SK-N-SH treated with all-trans-retinoic acid at 6 μM for 48 hours (cell line): ENCODE measurements around the gene PIH1D1.

Experiments
- ATAC-seq: fragments of 200-7000 bp; cut with Tn5 transposase; 3 replicates; pipeline ENCODE4 v1.9.1; 2020; ENCODE audit warnings: mild to moderate bottlenecking, moderate library complexity
- ARNTL ChIP-seq: fragments of 450-650 bp; formaldehyde crosslinking; IDR thresholded peaks from 2 replicates; pipeline ENCODE4 v1.5.0; 2020; ENCODE audit warnings: low read depth, mild to moderate bottlenecking, moderate library complexity, borderline replicate concordance
- BACH2 ChIP-seq: fragments of 250-450 bp; sonication (Bioruptor Pico); IDR thresholded peaks from 2 replicates; pipeline ENCODE4 v1.9.0; 2021; ENCODE audit warnings: mild to moderate bottlenecking, borderline replicate concordance
- CSDC2 ChIP-seq: fragments of 250-450 bp; sonication (Bioruptor Pico); IDR thresholded peaks from 2 replicates; pipeline ENCODE4 v1.5.0; 2020; ENCODE audit warnings: mild to moderate bottlenecking, moderate library complexity
- ESRRG ChIP-seq: fragments of 250-450 bp; sonication (Bioruptor Pico); IDR thresholded peaks from 2 replicates; pipeline ENCODE4 v1.6.1; 2021; ENCODE audit warnings: mild to moderate bottlenecking
- GLIS3 ChIP-seq: fragments of 250-450 bp; sonication (Bioruptor Pico); IDR thresholded peaks from 2 replicates; pipeline ENCODE4 v1.5.0; 2020; ENCODE audit warnings: mild to moderate bottlenecking, moderate library complexity
- ISL1 ChIP-seq: fragments of 250-450 bp; sonication (Bioruptor Pico); IDR thresholded peaks from 2 replicates; pipeline ENCODE4 v2.1.2; 2022; ENCODE audit warnings: mild to moderate bottlenecking, moderate library complexity
- OSR1 ChIP-seq: fragments of 250-450 bp; sonication (Bioruptor Pico); IDR thresholded peaks from 2 replicates; pipeline ENCODE4 v1.8.0; 2022; ENCODE audit warnings: moderate library complexity, mild to moderate bottlenecking, inconsistent platforms
- PPARA ChIP-seq: fragments of 250-450 bp; sonication (Bioruptor Pico); IDR thresholded peaks from 2 replicates; pipeline ENCODE4 v1.5.0; 2020; ENCODE audit warnings: mild to moderate bottlenecking, borderline replicate concordance
- SNAI2 ChIP-seq: fragments of 250-450 bp; sonication (Bioruptor Pico); IDR thresholded peaks from 2 replicates; pipeline ENCODE4 v1.5.0; 2020; ENCODE audit warnings: mild to moderate bottlenecking, moderate library complexity
- TCF4 ChIP-seq: fragments of 250-450 bp; sonication (Bioruptor Pico); IDR thresholded peaks from 2 replicates; pipeline ENCODE4 v1.8.0; 2021; ENCODE audit warnings: mild to moderate bottlenecking, moderate library complexity, borderline replicate concordance
- TOX ChIP-seq: fragments of 250-450 bp; sonication (Bioruptor Pico); IDR thresholded peaks from 2 replicates; pipeline ENCODE4 v1.8.0; 2021; ENCODE audit warnings: mild to moderate bottlenecking, moderate library complexity, borderline replicate concordance
- TSHZ2 ChIP-seq: fragments of 250-450 bp; sonication (Bioruptor Pico); IDR thresholded peaks from 2 replicates; pipeline ENCODE4 v1.5.0; 2020; ENCODE audit warnings: mild to moderate bottlenecking, moderate library complexity
- ZC3H10 ChIP-seq: fragments of 250-450 bp; sonication (Bioruptor Pico); IDR thresholded peaks from 2 replicates; pipeline ENCODE4 v1.5.1; 2021; ENCODE audit warnings: mild to moderate bottlenecking, moderate library complexity
- ZFP3 ChIP-seq: fragments of 250-450 bp; sonication (Bioruptor Pico); IDR thresholded peaks from 2 replicates; pipeline ENCODE4 v1.5.0; 2020; ENCODE audit warnings: mild to moderate bottlenecking, moderate library complexity
- ZFP30 ChIP-seq: fragments of 450-650 bp; formaldehyde crosslinking; IDR thresholded peaks from 2 replicates; pipeline ENCODE4 v1.5.0; 2022; ENCODE audit warnings: mild to moderate bottlenecking, moderate library complexity
- ZNF565 ChIP-seq: fragments of 450-650 bp; formaldehyde crosslinking; conservative IDR thresholded peaks from 2 replicates; pipeline ENCODE4 v1.5.0; 2020; ENCODE audit warnings: low read depth, mild to moderate bottlenecking, moderate library complexity
- ZNF70 ChIP-seq: fragments of 450-650 bp; formaldehyde crosslinking; IDR thresholded peaks from 2 replicates; pipeline ENCODE4 v1.5.0; 2020; ENCODE audit warnings: mild to moderate bottlenecking, moderate library complexity
- ZNF8 ChIP-seq: fragments of 450-650 bp; formaldehyde crosslinking; IDR thresholded peaks from 2 replicates; pipeline ENCODE4 v1.5.0; 2020; ENCODE audit warnings: mild to moderate bottlenecking, moderate library complexity
- TF ChIP-seq, protein P1 (sequence below): fragments of 250-450 bp; sonication (Bioruptor Pico); IDR thresholded peaks from 2 replicates; pipeline ENCODE4 v1.8.0; 2021; ENCODE audit warnings: low read depth, mild to moderate bottlenecking, moderate library complexity, borderline replicate concordance
- TF ChIP-seq, protein P2 (sequence below): fragments of 250-450 bp; sonication (Bioruptor Pico); IDR thresholded peaks from 2 replicates; pipeline ENCODE4 v1.5.1; 2020; ENCODE audit warnings: low read depth, mild to moderate bottlenecking, moderate library complexity
- TF ChIP-seq, protein P3 (sequence below): fragments of 250-450 bp; sonication (Bioruptor Pico); IDR thresholded peaks from 2 replicates; pipeline ENCODE4 v1.8.0; 2020; ENCODE audit warnings: mild to moderate bottlenecking, moderate library complexity, borderline replicate concordance
- TF ChIP-seq, protein P4 (sequence below): fragments of 250-450 bp; sonication (Bioruptor Pico); IDR thresholded peaks from 2 replicates; pipeline ENCODE4 v1.5.1; 2021; ENCODE audit warnings: mild to moderate bottlenecking, moderate library complexity

The PIH1D1 gene

GRCh38 chr19:49436381-49437017 lies 15.1 kb downstream of the PIH1D1 start:
- TF ChIP-seq ESRRG (CRISPR knock-in tag) (no peak), TSHZ2 (no peak), ZC3H10 (no peak), ZNF565 (CRISPR knock-in tag) (no peak), TCF4 (no peak), ZNF8 (CRISPR knock-in tag) (no peak), PPARA (no peak), TOX (CRISPR knock-in tag) (no peak), ARNTL (CRISPR knock-in tag) (no peak), ZFP30 (CRISPR knock-in tag) (no peak), CSDC2 (no peak), ZNF70 (no peak), GLIS3 (CRISPR knock-in tag) (no peak), ZFP3 (no peak), OSR1 (no peak), SNAI2 (CRISPR knock-in tag) (no peak)
- TF ChIP-seq, protein P1, sequence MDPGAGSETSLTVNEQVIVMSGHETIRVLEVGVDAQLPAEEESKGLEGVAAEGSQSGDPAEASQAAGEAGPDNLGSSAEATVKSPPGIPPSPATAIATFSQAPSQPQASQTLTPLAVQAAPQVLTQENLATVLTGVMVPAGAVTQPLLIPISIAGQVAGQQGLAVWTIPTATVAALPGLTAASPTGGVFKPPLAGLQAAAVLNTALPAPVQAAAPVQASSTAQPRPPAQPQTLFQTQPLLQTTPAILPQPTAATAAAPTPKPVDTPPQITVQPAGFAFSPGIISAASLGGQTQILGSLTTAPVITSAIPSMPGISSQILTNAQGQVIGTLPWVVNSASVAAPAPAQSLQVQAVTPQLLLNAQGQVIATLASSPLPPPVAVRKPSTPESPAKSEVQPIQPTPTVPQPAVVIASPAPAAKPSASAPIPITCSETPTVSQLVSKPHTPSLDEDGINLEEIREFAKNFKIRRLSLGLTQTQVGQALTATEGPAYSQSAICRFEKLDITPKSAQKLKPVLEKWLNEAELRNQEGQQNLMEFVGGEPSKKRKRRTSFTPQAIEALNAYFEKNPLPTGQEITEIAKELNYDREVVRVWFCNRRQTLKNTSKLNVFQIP, result no peak
- TF ChIP-seq, protein P2, sequence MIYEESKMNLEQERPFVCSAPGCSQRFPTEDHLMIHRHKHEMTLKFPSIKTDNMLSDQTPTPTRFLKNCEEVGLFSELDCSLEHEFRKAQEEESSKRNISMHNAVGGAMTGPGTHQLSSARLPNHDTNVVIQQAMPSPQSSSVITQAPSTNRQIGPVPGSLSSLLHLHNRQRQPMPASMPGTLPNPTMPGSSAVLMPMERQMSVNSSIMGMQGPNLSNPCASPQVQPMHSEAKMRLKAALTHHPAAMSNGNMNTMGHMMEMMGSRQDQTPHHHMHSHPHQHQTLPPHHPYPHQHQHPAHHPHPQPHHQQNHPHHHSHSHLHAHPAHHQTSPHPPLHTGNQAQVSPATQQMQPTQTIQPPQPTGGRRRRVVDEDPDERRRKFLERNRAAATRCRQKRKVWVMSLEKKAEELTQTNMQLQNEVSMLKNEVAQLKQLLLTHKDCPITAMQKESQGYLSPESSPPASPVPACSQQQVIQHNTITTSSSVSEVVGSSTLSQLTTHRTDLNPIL (CRISPR knock-in tag), result no peak
- TF ChIP-seq, protein P3, sequence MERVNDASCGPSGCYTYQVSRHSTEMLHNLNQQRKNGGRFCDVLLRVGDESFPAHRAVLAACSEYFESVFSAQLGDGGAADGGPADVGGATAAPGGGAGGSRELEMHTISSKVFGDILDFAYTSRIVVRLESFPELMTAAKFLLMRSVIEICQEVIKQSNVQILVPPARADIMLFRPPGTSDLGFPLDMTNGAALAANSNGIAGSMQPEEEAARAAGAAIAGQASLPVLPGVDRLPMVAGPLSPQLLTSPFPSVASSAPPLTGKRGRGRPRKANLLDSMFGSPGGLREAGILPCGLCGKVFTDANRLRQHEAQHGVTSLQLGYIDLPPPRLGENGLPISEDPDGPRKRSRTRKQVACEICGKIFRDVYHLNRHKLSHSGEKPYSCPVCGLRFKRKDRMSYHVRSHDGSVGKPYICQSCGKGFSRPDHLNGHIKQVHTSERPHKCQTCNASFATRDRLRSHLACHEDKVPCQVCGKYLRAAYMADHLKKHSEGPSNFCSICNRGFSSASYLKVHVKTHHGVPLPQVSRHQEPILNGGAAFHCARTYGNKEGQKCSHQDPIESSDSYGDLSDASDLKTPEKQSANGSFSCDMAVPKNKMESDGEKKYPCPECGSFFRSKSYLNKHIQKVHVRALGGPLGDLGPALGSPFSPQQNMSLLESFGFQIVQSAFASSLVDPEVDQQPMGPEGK (CRISPR knock-in tag), result no peak
- ATAC-seq, result peak; percentile 8; the same call in 1 of the 3 replicates

DNA sequence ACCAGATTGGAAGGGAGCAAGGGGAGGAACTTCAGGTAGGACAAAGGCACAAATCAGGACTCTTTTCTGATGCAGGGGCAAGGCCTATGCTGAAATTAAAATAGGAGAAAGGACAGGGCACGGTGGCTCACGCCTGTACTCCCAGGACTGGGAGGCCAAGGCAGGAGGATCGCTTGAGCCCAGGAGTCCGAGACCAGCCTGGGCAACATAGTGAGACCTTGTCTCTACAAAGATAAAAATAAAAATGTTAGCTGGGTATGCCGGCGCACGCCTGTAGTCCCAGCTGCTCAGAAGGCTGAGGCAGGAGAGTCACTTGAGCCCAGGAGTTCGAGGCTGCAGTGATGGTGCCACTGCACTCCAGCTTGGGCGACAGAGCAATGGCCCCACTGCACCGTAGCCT lies 15.9 kb downstream of the PIH1D1 start:
- TF ChIP-seq ZFP3 (no peak), ZFP30 (CRISPR knock-in tag) (no peak), PPARA (no peak), BACH2 (no peak), ZC3H10 (no peak), ZNF8 (CRISPR knock-in tag) (no peak), ARNTL (CRISPR knock-in tag) (no peak), CSDC2 (no peak), ZNF70 (no peak), TCF4 (no peak), ISL1 (CRISPR knock-in tag) (no peak), ZNF565 (CRISPR knock-in tag) (no peak), GLIS3 (CRISPR knock-in tag) (no peak), OSR1 (no peak), SNAI2 (CRISPR knock-in tag) (no peak)
- TF ChIP-seq, protein P4, sequence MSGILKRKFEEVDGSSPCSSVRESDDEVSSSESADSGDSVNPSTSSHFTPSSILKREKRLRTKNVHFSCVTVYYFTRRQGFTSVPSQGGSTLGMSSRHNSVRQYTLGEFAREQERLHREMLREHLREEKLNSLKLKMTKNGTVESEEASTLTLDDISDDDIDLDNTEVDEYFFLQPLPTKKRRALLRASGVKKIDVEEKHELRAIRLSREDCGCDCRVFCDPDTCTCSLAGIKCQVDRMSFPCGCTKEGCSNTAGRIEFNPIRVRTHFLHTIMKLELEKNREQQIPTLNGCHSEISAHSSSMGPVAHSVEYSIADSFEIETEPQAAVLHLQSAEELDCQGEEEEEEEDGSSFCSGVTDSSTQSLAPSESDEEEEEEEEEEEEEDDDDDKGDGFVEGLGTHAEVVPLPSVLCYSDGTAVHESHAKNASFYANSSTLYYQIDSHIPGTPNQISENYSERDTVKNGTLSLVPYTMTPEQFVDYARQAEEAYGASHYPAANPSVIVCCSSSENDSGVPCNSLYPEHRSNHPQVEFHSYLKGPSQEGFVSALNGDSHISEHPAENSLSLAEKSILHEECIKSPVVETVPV (CRISPR knock-in tag), result no peak
- TF ChIP-seq, all 23 proteins: peak for 0
- ATAC-seq, result no peak
